Lung (tissue), 16 donors: ENCODE data around the gene C12orf54. TPM values are rescaled to one million over a fixed set of nuclear protein-coding genes. Genes with fewer than 3 reads are reported as not detected.
"Not testable (repeated sequence)": the region's sequence is repeated elsewhere in the genome, so short reads cannot be mapped to it uniquely, and the experiment has no call there.

ENCODE experiments used
- ATAC-seq: fragments of 200-7000 bp; cut with Tn5 transposase; one replicate; pipeline ENCODE4 v1.9.1; 2020; ENCODE audit warnings: moderate number of reproducible peaks; ENCODE audit not compliant: insufficient read depth, low FRiP score
- DNase-seq, 3 donors: peaks; one replicate each; pipeline ENCODE4 v3.0.0-alpha.2; 2013 to 2017
- H3K27ac ChIP-seq, 2 donors: one replicate each; pipeline ENCODE4 v1.5.1; 2013; ENCODE audit warnings: mild to moderate bottlenecking in 2 of 2, moderate library complexity in 2 of 2, control low read depth in 1 of 2, inconsistent platforms in 1 of 2, low read depth in 1 of 2, low read length in 1 of 2
- H3K27me3 ChIP-seq, 3 donors: one replicate each; pipeline ENCODE4 v1.5.1; 2013; ENCODE audit warnings: low read length in 2 of 3; ENCODE audit not compliant: control insufficient read depth in 3 of 3, insufficient read depth in 3 of 3
- H3K36me3 ChIP-seq, 4 donors: one replicate each; pipeline ENCODE4 v1.5.1; 2013; ENCODE audit warnings: low read length in 4 of 4, mild to moderate bottlenecking in 1 of 4, moderate library complexity in 1 of 4; ENCODE audit not compliant: control insufficient read depth in 4 of 4, insufficient read depth in 4 of 4
- H3K4me1 ChIP-seq, 5 donors: one replicate each; pipeline ENCODE4 v1.5.1; 2013; ENCODE audit warnings: low read length in 5 of 5, mild to moderate bottlenecking in 2 of 5, moderate library complexity in 1 of 5; ENCODE audit not compliant: control insufficient read depth in 5 of 5, insufficient read depth in 5 of 5
- H3K4me3 ChIP-seq: one replicate; pipeline ENCODE4 v1.5.1; 2013; ENCODE audit warnings: mild to moderate bottlenecking, control low read depth, moderate library complexity
- H3K9ac ChIP-seq, 2 donors: one replicate each; pipeline ENCODE4 v1.5.1; 2013; ENCODE audit warnings: low read length in 2 of 2, control low read depth in 1 of 2; ENCODE audit not compliant: insufficient read depth in 1 of 2
- H3K9me3 ChIP-seq, 4 donors: one replicate each; pipeline ENCODE4 v1.5.1; 2013; ENCODE audit warnings: low read length in 3 of 4, mild to moderate bottlenecking in 1 of 4, moderate library complexity in 1 of 4; ENCODE audit not compliant: control insufficient read depth in 4 of 4, insufficient read depth in 3 of 4
- CTCF ChIP-seq: IDR thresholded peaks from 2 replicates; pipeline ENCODE4 v1.5.1; 2012; ENCODE audit warnings: mild to moderate bottlenecking; ENCODE audit errors: control extremely low read depth, extremely low read depth
- WGBS, 2 donors: extraction: QIAGEN DNeasy Blood & Tissue Kit; methylation state at CpG; one replicate each; pipeline ENCODE4 v1.1.7; 2013; 5-methylcytosine and 5-hydroxymethylcytosine counted together
- long read RNA-seq, 5 donors: transcript quantifications; one replicate each; lab custom pipeline, GENCODE V29; 2026
- polyA plus RNA-seq, 2 donors: library from polyadenylated mRNA; stranded (reverse); fragments of 200-250 nt; gene quantifications; one replicate each; pipeline ENCODE4 v1.2.1, GENCODE V29; 2013
- total RNA-seq, 2 donors: library from RNA; depleted of rRNA in 1 of 2; stranded (reverse); fragments of >200 nt in 1 of 2; gene quantifications; one replicate each; pipeline ENCODE4 v1.2.1, GENCODE V29; 2014 to 2021
- donor health status: control.
- donor health status: control.
- donor health status: Bipolar disorder and iron deficiency.
- donor health status: healthy.
- donor health status: DM: yes; HTN: yes; CAD: no.

The C12orf54 gene
- total RNA-seq (1 to 10 TPM in 1 of 2 donors, under 1 TPM in 1; 0.52 to 1.5 TPM), polyA plus RNA-seq (under 1 TPM; 0.21 to 0.22 TPM)
- long read RNA-seq, donor 1 = 0 reads
- long read RNA-seq, donor 2 = 0 reads
- long read RNA-seq, donor 3 = 0 reads
- long read RNA-seq, donor 4 = 0 reads
- long read RNA-seq, donor 5 = 0 reads

GRCh38 chr12:48482198-48482597 is at the start of gene C12orf54:
TSS of gene C12orf54 (plus strand) at chr12:48482498. CDS start at chr12:48483297, 799 bp downstream.
- H3K4me1 ChIP-seq = no peaks in the 10 kb centered on the region
- ATAC-seq (no peak), DNase-seq (no peak)
- no peak within 1 kb of the TSS for H3K4me3 ChIP-seq
- 92 to 97% methylated on average over 2 of the region's 2 CpGs for WGBS, 2 donors
- TF ChIP-seq CTCF = no peak
- no peaks in the 10 kb centered on the region for H3K36me3 ChIP-seq
- H3K9ac ChIP-seq = no peak within 1 kb of the TSS
- H3K27ac ChIP-seq = no peak within 1 kb of the TSS
- peaks cover 0 to 2% (median 0%) of the 10 kb centered on the region in 4 donors for H3K9me3 ChIP-seq
- H3K27me3 ChIP-seq = no peaks in the 10 kb centered on the region

GRCh38 chr12:48434016-48434415 is 48.3 kb upstream of the C12orf54 start:
- not testable (repeated sequence) for H3K4me1 ChIP-seq, H3K4me3 ChIP-seq, H3K36me3 ChIP-seq, H3K9me3 ChIP-seq, H3K9ac ChIP-seq, ATAC-seq, DNase-seq, H3K27ac ChIP-seq, H3K27me3 ChIP-seq
- WGBS, 2 donors = 90 to 91% methylated on average over 10 of the region's 10 CpGs

GRCh38 chr12:48441069-48441468 is 41.2 kb upstream of the C12orf54 start:
- Histone ChIP-seq H3K4me1 (no peaks in the 10 kb centered on the region), H3K9ac (no peak overlapping the region), H3K9me3 (no peaks in the 10 kb centered on the region), H3K27ac (no peak overlapping the region), H3K4me3 (no peak overlapping the region), H3K36me3 (no peaks in the 10 kb centered on the region), H3K27me3 (no peaks in the 10 kb centered on the region)
- no peak for DNase-seq
- ATAC-seq = no peak
- no peak for TF ChIP-seq CTCF
- 73 to 74% methylated on average over 7 of the region's 7 CpGs for WGBS, 2 donors

GRCh38 chr12:48442179-48442847 is 40.0 kb upstream of the C12orf54 start:
- H3K36me3 ChIP-seq = no peaks in the 10 kb centered on the region
- H3K27me3 ChIP-seq = no peaks in the 10 kb centered on the region
- no peak for ATAC-seq
- H3K9ac ChIP-seq = no peak overlapping the region
- no peak overlapping the region for H3K4me3 ChIP-seq
- no peak overlapping the region for H3K27ac ChIP-seq
- peaks cover 0 to 3% (median 0%) of the 10 kb centered on the region in 5 donors for H3K4me1 ChIP-seq
- 93 to 97% methylated on average over 3 of the region's 3 CpGs for WGBS, 2 donors
- no peak for TF ChIP-seq CTCF
- no peaks in the 10 kb centered on the region for H3K9me3 ChIP-seq
- DNase-seq = no peak
